NCI-H146 (cell line): ENCODE measurements around the gene LRRC70.
"Not testable (repeated sequence)": the region's sequence is repeated elsewhere in the genome, so short reads cannot be mapped to it uniquely, and the experiment has no call there.

Experiments used
- DNase-seq: peaks from one replicate; lab custom pipeline; 2025; lab: John Stamatoyannopoulos, UW

The LRRC70 gene, protein sequence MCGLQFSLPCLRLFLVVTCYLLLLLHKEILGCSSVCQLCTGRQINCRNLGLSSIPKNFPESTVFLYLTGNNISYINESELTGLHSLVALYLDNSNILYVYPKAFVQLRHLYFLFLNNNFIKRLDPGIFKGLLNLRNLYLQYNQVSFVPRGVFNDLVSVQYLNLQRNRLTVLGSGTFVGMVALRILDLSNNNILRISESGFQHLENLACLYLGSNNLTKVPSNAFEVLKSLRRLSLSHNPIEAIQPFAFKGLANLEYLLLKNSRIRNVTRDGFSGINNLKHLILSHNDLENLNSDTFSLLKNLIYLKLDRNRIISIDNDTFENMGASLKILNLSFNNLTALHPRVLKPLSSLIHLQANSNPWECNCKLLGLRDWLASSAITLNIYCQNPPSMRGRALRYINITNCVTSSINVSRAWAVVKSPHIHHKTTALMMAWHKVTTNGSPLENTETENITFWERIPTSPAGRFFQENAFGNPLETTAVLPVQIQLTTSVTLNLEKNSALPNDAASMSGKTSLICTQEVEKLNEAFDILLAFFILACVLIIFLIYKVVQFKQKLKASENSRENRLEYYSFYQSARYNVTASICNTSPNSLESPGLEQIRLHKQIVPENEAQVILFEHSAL

DNA sequence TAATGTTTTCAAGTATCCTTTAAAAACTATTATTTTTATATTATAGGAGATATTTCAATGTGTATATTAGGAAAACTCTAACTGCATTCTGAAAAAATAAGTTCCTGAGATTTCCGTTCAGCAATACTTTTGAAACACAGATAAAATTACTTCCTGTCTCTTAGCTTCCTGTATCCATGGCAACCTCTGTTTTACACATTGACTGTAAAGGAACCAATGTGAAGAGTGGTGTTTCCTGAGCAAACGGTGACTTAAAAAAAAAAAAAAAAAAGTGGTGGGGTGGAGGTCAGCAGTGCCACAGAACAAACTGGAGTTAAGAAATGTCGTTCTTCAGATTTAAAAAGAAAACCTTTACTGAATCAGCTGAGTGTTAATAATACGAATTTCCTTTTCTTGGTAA is at the start of gene LRRC70:
LRRC70 (plus strand) TSS at position 280 of the 400 bp plus-strand sequence. CDS start 620 bp downstream, outside the sequence.
- peak; percentile 29 for DNase-seq

DNA sequence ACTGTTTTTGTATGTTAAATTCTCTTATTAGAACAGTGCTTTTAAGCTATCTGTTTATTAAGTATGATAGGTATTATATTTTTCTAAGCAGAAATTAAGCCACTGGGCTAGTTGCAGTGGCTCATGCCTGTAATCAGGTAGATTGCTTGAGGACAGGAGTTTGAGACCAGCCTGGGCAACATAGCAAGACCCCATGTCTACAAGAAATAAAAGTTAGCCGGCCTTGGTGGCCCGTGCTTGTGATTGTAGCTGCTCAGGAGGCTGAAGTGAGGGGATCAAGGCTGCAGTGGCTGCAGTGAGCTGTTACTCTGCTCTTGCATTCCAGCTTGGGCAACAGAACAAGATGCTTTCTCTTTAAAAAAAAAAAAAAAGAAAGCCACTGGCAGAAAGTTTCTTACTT is 45.0 kb upstream of the LRRC70 start:
- no peak for DNase-seq

DNA sequence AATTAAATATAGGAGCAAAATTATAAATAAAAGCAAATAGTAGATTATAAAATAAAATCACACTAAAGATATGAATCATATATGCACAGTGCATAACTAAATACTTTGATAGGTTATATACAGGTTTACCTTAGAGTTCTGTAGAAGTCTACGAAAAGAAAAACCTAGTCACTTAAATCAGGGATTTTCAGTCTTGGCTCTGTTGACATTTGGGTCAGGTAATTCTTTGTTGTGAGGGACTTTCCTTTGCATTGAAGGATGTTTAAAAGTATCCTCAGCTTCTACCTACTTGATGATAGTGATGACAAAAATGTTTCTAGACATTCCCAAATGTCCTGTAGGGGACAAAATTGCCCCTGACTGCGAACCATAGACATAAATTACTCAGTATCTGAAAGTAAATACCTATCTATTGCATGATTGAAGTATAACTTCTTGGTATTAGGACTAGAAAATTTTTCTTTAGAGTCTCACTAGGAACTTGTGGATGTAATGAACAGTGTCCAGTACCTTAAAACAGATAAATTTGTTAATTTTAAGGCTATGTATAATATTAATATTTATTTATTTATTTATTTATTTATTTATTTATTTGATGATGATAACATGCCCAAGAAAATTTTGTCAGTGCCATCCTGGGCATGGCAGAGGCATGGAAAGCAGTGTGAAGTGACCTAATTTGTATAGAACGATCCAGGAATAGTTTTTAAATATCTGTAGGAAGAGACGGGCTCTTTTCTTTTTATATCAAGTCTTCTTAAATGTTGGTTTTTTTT is 44.0 kb upstream of the LRRC70 start:
- no peak for DNase-seq

- DNase-seq: no peak
Measured at GRCh38 chr5:62536232-62536631, 42.4 kb upstream of the LRRC70 start.

- no peak for DNase-seq
Measured at GRCh38 chr5:62536783-62537182, 41.8 kb upstream of the LRRC70 start.

DNA sequence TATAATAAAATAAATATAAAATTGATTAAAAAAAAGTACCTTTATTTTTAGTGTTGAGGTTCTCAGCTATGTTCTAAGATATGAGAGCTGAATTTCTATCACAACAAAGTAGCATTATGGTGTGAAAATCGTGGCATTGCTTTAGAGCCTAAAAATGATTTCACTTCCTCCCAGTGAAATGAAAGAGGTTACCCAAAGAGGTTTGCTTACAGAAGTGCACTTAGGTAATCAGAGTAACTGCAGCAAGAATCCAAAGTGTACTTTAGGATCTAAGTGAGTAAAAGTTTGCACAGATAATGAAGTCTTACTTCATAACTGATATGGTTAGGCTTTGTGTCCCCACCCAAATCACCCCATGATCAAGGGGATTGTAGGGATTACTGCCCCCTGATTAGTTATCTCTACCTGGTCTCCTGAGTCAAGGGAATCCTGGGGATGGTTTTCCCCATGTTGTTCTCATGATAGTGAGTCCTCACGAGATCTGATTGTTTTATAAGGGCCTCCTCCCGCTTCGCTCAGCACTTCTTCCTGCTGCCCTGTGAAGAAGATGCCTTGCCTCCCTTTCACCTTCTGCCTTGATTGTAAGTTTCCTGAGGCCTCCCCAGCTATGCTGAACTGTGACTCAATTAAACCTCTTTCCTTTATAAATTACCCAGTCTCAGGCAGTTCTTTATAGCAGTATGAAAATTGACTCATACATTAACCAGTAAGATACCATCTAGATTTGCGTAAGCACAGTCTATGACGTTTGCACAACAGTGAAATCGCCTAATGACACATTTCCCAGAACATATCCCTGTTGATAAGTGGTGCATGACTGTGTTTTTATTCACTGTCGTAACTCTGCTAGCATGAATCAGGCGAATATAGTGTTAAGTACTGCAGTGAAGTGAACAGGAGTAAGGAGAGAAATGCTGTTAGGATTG is 40.3 kb upstream of the LRRC70 start:
- DNase-seq: no peak

DNA sequence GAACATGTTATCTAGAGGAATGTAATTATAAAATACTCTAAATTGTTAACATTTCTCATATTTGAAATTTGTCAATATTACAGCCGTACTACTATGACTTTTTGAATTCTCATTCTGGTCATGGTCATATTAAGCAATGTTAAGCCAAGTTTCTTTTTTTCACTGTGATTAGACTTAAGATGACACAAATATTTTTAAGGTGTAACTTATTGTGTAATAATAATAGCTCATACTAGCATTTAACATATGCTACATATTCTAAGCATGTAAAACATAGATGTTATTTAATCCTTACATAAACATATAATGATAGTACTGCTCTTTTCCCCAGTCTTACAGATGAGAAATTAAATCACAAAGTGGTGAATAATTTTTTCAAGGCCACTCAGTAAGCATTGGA is 35.9 kb upstream of the LRRC70 start:
- no peak for DNase-seq

GRCh38 chr5:62547945-62548630 is 30.5 kb upstream of the LRRC70 start:
- DNase-seq: no peak

- DNase-seq: no peak
Measured at GRCh38 chr5:62550103-62550502, 28.5 kb upstream of the LRRC70 start.

GRCh38 chr5:62555930-62556329 is 22.7 kb upstream of the LRRC70 start:
- no peak for DNase-seq

DNA sequence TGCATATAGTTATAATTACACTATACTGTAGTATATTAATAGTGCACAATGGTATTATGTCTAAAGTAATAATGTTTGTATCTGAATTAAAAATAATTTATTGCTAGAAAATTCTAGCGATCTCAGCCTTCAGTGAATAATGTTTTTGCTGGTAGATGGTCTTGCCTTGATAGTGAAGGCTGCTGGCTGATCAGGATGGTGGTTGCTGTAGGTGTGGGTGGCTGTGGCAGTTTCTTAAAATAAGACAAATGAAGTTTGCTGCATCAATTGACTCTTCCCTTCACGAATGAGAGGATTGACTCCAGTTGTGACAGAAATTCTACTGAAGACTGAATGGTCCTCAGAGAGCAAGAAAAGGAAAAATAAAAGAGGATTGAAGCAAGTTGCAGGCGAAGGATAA is 19.7 kb upstream of the LRRC70 start:
- DNase-seq: no peak

DNA sequence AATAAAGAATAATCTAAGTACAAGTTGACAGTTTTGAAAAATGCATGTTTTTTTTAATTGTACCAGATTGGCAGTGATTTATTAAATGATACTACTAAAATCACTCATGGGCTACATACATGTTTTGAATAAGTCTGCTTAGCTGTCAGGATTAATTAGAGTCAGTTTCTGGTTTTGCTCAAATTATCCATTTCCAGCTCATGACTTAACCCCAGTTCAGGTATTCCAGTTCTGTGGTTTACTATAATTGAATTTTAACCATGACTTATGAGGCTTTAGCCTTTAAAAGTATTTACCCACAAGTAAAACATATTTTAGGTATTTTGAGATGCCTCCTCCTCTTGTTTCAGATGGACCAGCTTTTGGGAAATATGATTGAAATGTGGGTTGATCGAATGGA is 17.8 kb upstream of the LRRC70 start:
- DNase-seq: no peak

DNA sequence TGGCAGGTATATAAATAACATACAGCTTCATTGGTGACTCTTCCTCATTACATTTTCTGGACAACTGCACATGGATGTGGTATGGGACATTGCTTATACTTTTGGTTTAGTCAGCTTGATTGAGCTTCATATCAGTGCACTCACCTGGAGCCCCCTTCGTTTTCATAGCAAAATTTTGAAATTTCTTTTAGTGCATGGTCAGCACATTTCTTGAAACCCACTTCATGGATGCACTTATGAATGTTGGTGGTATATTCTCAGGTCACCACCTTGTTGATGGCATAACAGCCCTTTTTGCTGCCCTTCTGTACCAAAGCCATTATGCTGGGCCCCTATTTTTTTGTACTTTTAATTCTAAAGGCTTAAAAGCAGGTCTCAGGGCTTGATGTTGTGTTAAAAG is 16.7 kb upstream of the LRRC70 start:
- no peak for DNase-seq

DNA sequence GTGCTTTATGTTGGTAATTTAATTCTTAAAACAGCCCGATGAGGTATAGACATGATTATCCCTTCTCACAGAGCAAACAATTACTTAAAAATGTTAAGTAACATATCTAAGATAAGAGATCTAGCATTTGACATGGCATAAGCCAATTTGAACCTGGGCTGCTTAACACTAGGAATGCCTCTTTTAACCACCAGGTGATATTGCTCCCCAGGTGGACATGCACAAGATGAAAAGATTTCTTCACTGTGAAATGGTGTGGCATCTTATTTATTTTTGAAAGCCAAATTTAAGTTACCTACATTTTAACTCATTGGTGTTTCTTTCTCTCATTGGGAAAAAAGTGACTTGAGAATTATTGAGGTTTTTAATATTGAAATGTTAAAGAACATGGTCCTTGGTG is 15.8 kb upstream of the LRRC70 start:
- DNase-seq: no peak

GRCh38 chr5:62564101-62564500 is 14.5 kb upstream of the LRRC70 start:
- no peak for DNase-seq

DNA sequence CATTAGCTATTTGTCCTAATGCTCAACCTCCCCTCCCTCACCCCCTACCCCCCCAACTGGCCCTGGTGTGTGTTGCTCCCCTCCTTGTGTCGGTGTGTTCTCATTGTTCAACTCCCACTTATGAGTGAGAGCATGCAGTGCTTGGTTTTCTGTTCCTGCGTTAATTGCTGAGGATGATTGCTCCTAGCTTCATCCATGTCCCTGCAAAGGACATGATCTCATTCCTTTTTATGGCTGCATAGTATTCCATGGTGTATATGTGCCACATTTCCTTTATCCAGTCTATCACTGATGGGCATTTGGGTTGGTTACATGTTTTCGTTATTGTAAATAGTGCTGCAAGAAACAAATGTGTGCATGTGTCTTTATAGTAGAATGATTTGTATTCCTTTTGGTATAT is 12.9 kb upstream of the LRRC70 start:
- DNase-seq: not testable (repeated sequence)

GRCh38 chr5:62568143-62568542 is 10.5 kb upstream of the LRRC70 start:
- DNase-seq: no peak

DNA sequence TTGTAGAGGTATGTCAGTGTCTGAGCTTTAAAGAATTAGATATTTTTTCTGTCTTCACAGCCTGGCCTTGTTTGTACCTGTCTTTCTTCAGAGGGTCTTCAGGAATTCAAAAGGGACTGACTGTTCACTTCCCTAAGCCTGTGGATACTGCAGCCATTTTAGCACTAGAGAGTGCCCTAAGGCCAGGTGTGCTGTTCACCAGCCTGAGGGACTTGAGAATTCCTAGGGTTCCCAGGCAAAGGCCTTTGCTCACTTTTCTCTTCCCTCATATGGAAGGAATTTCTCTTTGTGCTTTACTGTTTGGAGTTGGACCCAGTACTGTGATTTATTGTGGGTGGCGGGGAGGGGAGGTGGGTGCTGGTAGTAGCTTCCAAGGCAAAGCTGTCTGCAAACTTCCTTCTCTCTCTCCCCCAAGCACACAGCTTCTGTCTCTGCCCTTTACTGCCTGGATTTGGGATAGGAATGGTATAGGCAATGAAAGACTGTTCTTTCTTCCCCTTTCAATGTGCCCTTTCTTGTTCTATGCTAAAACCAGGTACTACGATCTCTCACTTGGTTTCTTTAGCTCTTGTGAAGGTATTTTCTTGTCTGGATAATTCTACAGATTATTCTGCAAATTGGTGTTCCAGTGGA is 9.7 kb upstream of the LRRC70 start:
- DNase-seq: no peak

GRCh38 chr5:62569470-62569869 is 9.1 kb upstream of the LRRC70 start:
- no peak for DNase-seq

GRCh38 chr5:62572918-62573514 is 5.6 kb upstream of the LRRC70 start:
- DNase-seq: no peak
